ENCODE results near the gene MAP3K6.

DNA sequence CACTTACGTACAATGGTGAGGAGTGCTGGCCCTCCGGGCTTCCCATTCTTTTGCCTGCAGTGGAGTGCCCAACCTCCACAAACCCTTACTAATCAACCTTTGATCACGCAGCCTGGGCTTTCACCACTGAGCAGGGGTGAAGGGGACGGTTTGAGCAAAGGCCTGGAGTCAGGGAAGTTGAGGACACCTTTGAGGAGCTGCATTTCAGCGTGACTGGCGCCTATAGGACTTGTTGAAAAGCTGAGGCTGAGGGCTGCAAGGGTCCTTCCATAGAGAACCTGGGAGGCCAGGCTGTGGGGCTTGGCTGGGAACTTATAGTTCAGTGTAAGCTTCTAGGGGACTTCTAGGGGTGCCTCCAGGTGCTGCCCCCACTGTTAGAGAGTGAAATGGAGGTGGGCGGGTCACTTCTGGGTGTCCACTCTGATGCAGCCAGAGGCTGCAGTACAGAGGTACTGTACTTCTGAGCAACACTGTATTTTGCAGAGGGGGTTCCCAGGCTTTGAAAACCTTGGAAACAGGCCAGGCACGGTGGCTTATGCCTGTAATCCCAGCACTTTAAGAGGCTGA lies 15.1 kb downstream of the MAP3K6 start:
- TF ChIP-seq, protein P1, sequence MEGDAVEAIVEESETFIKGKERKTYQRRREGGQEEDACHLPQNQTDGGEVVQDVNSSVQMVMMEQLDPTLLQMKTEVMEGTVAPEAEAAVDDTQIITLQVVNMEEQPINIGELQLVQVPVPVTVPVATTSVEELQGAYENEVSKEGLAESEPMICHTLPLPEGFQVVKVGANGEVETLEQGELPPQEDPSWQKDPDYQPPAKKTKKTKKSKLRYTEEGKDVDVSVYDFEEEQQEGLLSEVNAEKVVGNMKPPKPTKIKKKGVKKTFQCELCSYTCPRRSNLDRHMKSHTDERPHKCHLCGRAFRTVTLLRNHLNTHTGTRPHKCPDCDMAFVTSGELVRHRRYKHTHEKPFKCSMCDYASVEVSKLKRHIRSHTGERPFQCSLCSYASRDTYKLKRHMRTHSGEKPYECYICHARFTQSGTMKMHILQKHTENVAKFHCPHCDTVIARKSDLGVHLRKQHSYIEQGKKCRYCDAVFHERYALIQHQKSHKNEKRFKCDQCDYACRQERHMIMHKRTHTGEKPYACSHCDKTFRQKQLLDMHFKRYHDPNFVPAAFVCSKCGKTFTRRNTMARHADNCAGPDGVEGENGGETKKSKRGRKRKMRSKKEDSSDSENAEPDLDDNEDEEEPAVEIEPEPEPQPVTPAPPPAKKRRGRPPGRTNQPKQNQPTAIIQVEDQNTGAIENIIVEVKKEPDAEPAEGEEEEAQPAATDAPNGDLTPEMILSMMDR (IDR thresholded peaks at IDR 0.05; ENCODE audit: low read depth, low read length) = no peak
- TF ChIP-seq POLR2A (IDR thresholded peaks at IDR 0.05; ENCODE audit: extremely low read depth, insufficient read length) = no peak
- TF ChIP-seq, protein P2, sequence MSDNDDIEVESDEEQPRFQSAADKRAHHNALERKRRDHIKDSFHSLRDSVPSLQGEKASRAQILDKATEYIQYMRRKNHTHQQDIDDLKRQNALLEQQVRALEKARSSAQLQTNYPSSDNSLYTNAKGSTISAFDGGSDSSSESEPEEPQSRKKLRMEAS (IDR thresholded peaks at IDR 0.05; ENCODE audit: low read depth, low read length) = no peak
